ENCODE results near the gene LENG9. TPM values are rescaled to one million over a fixed set of nuclear protein-coding genes. Genes with fewer than 3 reads are reported as not detected.

LENG9 gene
- total RNA-seq, 4 donors from 2014 or later = 1.5 to 4.9 (median 3.4) TPM

- H3K36me3 ChIP-seq = peaks cover 4 to 50% of the 10 kb centered on the region in 2 donors
- DNase-seq = no peak
- H3K27ac ChIP-seq = peak overlapping the region; percentile 78 to 92 (median 84)
- intact Hi-C loops (cut with DNase I; ENCODE audit: low total_unique reads) (loop anchor here (10.0 kb wide), 3 partner anchors 297 to 793 kb away; partner anchors contain the start of gene PPP6R1), in situ Hi-C loops (cut with MboI; ENCODE audit: low sequenced_read_pairs in 4 of 4) (no loop called here)
- H3K27me3 ChIP-seq = no peaks in the 10 kb centered on the region
- H3K4me3 ChIP-seq = peak overlapping the region; percentile 54 to 81 (median 62)
- TF ChIP-seq CTCF (IDR thresholded peaks at IDR 0.05 in 4 of 5, conservative IDR thresholded peaks at IDR 0.05 in 1 of 5) = no peak
- no peak for TF ChIP-seq POLR2A (IDR thresholded peaks at IDR 0.05)
- ATAC-seq = no peak
- no peaks in the 10 kb centered on the region for H3K9me3 ChIP-seq
- H3K4me1 ChIP-seq = peaks cover 7 to 24% of the 10 kb centered on the region in 2 donors
Measured at GRCh38 chr19:54462047-54462654, 1.4 kb downstream of the LENG9 start.

DNA sequence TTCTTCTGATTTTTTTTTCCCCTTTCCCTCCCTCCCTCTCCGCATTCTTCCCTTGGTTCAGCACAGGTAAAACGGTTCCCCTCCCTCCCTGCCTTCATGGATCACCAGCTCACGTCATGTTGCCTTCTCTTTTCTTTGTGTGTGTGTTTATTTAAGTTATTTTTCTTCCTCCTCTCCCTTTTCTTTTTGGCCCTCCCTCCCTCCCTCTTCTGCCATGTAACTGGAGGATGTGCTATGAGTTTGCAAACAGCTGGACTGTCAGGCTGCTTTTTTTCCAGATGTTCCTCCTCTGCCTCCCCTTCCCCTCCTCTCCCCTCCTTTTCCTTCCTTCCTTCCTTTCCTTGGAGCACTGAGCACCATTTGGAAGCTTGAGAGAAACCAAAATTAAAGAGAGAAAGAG is 2.0 kb downstream of the LENG9 start:
- DNase-seq (no peak), ATAC-seq (no peak)
- TF ChIP-seq POLR2A (IDR thresholded peaks at IDR 0.05) (no peak), CTCF (IDR thresholded peaks at IDR 0.05 in 4 of 5, conservative IDR thresholded peaks at IDR 0.05 in 1 of 5) (no peak)
- no peaks in the 10 kb centered on the region for H3K9me3 ChIP-seq
- no peaks in the 10 kb centered on the region for H3K27me3 ChIP-seq
- H3K4me3 ChIP-seq = no peak overlapping the region
- peak overlapping the region in 2 of 4 donors; percentile 78 to 80 for H3K27ac ChIP-seq
- peaks cover 7 to 24% of the 10 kb centered on the region in 2 donors for H3K4me1 ChIP-seq
- peaks cover 4 to 55% of the 10 kb centered on the region in 2 donors for H3K36me3 ChIP-seq
- in situ Hi-C loops (cut with MboI; ENCODE audit: low sequenced_read_pairs in 4 of 4) = no loop called here
- intact Hi-C loops (cut with DNase I; ENCODE audit: low total_unique reads) = loop anchor here (10.0 kb wide), 3 partner anchors 297 to 793 kb away; partner anchors contain the start of gene PPP6R1

DNA sequence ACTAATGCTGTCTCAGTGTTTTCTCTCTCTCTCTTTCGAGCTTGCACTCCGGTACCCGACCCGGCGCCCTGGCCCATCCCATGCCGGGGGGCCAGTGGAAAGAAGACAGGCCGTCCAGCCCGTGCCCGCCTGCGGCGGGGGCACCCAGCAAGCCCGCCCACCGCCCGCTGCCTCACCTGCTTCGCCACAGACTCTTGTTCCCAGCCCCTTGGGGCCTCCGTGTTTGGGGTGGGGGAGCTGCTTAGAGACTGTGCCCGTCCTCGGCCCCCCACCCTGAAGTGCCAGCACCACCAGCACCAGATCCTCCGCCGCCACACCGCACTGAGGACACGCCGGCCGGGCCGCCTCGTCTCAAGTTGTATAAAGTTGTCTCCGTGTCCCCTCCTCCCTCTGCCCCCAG is 2.4 kb downstream of the LENG9 start:
- TF ChIP-seq POLR2A (IDR thresholded peaks at IDR 0.05) (no peak), CTCF (IDR thresholded peaks at IDR 0.05 in 4 of 5, conservative IDR thresholded peaks at IDR 0.05 in 1 of 5) (no peak)
- intact Hi-C loops (cut with DNase I; ENCODE audit: low total_unique reads) = loop anchor here (10.0 kb wide), 3 partner anchors 296 to 794 kb away; partner anchors contain the start of gene PPP6R1
- H3K9me3 ChIP-seq = no peaks in the 10 kb centered on the region
- no peak for ATAC-seq
- H3K4me3 ChIP-seq = no peak overlapping the region
- in situ Hi-C loops (cut with MboI; ENCODE audit: low sequenced_read_pairs in 4 of 4) = no loop called here
- H3K36me3 ChIP-seq = peaks cover 4 to 59% of the 10 kb centered on the region in 2 donors
- no peaks in the 10 kb centered on the region for H3K27me3 ChIP-seq
- no peak for DNase-seq
- peak overlapping the region in 1 of 4 donors; percentile 13 for H3K27ac ChIP-seq
- H3K4me1 ChIP-seq = peaks cover 7 to 24% of the 10 kb centered on the region in 2 donors

GRCh38 chr19:54460230-54461005 is 3.2 kb downstream of the LENG9 start:
- no peaks in the 10 kb centered on the region for H3K9me3 ChIP-seq
- H3K4me3 ChIP-seq = no peak overlapping the region
- H3K36me3 ChIP-seq = peaks cover 4 to 67% of the 10 kb centered on the region in 2 donors
- ATAC-seq = no peak
- TF ChIP-seq POLR2A (IDR thresholded peaks at IDR 0.05) (no peak), CTCF (IDR thresholded peaks at IDR 0.05 in 4 of 5, conservative IDR thresholded peaks at IDR 0.05 in 1 of 5) (no peak)
- no peak for DNase-seq
- H3K27ac ChIP-seq = no peak overlapping the region
- H3K27me3 ChIP-seq = no peaks in the 10 kb centered on the region
- in situ Hi-C loops (cut with MboI; ENCODE audit: low sequenced_read_pairs in 4 of 4) (no loop called here), intact Hi-C loops (cut with DNase I; ENCODE audit: low total_unique reads) (loop anchor here (10.0 kb wide), 3 partner anchors 296 to 794 kb away; partner anchors contain the start of gene PPP6R1)
- peaks cover 7 to 24% of the 10 kb centered on the region in 2 donors for H3K4me1 ChIP-seq

Data from gastrocnemius medialis (tissue), 4 donors.